Ovary (tissue), 3 donors: ENCODE data around the gene PDE6H.

Experiments
- POLR2A ChIP-seq: fragments of 450-650 bp; IDR thresholded peaks from one replicate; pipeline ENCODE4 v1.6.1; 2017; ENCODE audit warnings: antibody characterized with exemption, mild to moderate bottlenecking, moderate library complexity
- TF ChIP-seq, protein P1 (sequence below), 3 donors: fragments of 450-650 bp in 2 of 3; fragments of 200-600 bp in 1 of 3; IDR thresholded peaks; one replicate each; pipeline versions ENCODE4 v1.5.1 to v1.8.0; 2016 to 2022; ENCODE audit warnings: antibody characterized with exemption in 3 of 3, mild to moderate bottlenecking in 1 of 3
- donor health status: DM: no; HTN: no; CAD: no.

DNA sequence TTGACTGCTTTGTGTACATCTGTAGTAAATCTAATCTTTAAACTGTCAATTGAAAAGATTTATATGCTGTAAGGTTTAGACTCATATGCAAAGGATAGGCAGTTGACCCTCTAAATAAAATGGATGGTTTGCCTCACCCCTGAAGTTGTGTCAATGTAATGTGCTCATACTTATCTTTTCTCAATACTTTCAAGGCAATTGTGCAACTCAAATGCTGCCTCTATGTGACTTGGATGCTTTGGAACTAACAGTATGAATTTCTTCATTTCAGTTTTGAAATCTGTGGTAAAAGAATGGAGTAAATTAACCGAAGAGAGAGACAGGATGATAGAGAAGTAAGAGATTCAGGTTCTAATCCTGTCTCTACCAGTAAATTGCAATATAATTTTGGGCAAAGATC is 9.7 kb downstream of the PDE6H start:
- no peak for TF ChIP-seq POLR2A
- TF ChIP-seq, protein P1, sequence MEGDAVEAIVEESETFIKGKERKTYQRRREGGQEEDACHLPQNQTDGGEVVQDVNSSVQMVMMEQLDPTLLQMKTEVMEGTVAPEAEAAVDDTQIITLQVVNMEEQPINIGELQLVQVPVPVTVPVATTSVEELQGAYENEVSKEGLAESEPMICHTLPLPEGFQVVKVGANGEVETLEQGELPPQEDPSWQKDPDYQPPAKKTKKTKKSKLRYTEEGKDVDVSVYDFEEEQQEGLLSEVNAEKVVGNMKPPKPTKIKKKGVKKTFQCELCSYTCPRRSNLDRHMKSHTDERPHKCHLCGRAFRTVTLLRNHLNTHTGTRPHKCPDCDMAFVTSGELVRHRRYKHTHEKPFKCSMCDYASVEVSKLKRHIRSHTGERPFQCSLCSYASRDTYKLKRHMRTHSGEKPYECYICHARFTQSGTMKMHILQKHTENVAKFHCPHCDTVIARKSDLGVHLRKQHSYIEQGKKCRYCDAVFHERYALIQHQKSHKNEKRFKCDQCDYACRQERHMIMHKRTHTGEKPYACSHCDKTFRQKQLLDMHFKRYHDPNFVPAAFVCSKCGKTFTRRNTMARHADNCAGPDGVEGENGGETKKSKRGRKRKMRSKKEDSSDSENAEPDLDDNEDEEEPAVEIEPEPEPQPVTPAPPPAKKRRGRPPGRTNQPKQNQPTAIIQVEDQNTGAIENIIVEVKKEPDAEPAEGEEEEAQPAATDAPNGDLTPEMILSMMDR (IDR thresholded peaks at IDR 0.05): no peak
